Posterior vena cava (tissue), 2 donors: ENCODE data around the gene TNFRSF25. TPM values are rescaled to one million over a fixed set of nuclear protein-coding genes. Genes with fewer than 3 reads are reported as not detected.
"Not testable (repeated sequence)": the region's sequence is repeated elsewhere in the genome, so short reads cannot be mapped to it uniquely, and the experiment has no call there.

Experiments
- DNase-seq: peaks from one replicate; pipeline ENCODE4 v3.0.0-alpha.2; 2020; ENCODE audit warnings: low spot score
- intact Hi-C, 2 donors: fragments of 100-400 bp; cut with DNase I; formaldehyde crosslinking; loops; one replicate each; pipeline versions ENCODE4 v1.14.1 to v1.14.2; 2022 to 2023
- total RNA-seq, 2 donors: library from RNA; stranded (reverse); fragmentation: NEBNext Ultra II Directional; extraction: Animal tissue kit (Norgen Biotek cat#: 25700); gene quantifications; one replicate each; pipeline ENCODE4 v1.2.1, GENCODE V29; 2021
- donor health status: DM: yes; HTN: yes; CAD: no.
- donor health status: DM: yes; HTN: yes; CAD: no.

Gene TNFRSF25
- total RNA-seq, 2 donors from 2014 or later = 7.0 to 9.2 TPM

- DNase-seq = peak; percentile 78
- intact Hi-C loops = no loop called here
Observed at GRCh38 chr1:6503884-6504602, 38.1 kb upstream of the TNFRSF25 start.

GRCh38 chr1:6502000-6502891 is 36.3 kb upstream of the TNFRSF25 start:
- intact Hi-C loops = no loop called here
- peak; percentile 91 for DNase-seq

- intact Hi-C loops = no loop called here
Observed at GRCh38 chr1:6501279-6501813, 35.4 kb upstream of the TNFRSF25 start.

GRCh38 chr1:6500544-6501278 is 34.7 kb upstream of the TNFRSF25 start:
- intact Hi-C loops = no loop called here
- peak; percentile 86 for DNase-seq

More at GRCh38 chr1:6501279-6501813, 35.4 kb upstream of the TNFRSF25 start:
- no peak for DNase-seq

- no peak for DNase-seq
- intact Hi-C loops = no loop called here
Observed at GRCh38 chr1:6499296-6499695, 33.3 kb upstream of the TNFRSF25 start.

DNA sequence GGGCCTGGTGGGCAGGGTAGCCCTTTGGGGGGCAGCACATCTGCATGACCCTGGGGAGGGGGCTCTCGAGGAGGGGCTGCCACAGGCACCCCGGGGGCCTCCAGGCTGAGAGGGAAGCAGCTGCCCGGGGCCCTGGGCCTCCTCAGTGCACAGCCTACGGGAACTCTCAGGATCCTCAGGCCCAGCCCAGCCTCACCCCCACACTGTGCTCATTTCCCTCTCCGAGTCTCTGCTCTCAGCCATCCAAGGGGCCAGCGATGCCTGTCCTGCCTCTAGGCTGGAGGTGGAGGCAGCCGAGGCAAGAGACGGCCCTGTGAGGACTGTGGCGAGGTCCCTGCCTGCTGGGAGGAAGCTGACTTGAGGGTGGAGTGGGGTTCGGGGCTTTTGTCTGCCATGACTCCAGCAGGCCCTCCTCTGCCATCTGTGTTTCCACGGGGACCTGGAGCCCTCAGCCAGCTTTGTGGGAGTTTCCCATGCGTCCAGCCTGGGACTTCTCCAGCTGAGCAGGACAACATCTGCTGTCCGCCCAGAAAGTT is 32.7 kb upstream of the TNFRSF25 start:
- intact Hi-C loops = no loop called here
- no peak for DNase-seq

GRCh38 chr1:6497867-6498575 is 32.0 kb upstream of the TNFRSF25 start:
- DNase-seq = no peak

GRCh38 chr1:6497215-6497866 is 31.4 kb upstream of the TNFRSF25 start:
- intact Hi-C loops = no loop called here
- DNase-seq = no peak

More at GRCh38 chr1:6497867-6498575, 32.0 kb upstream of the TNFRSF25 start:
- intact Hi-C loops = no loop called here

GRCh38 chr1:6496890-6497214 is 30.9 kb upstream of the TNFRSF25 start:
- no peak for DNase-seq
- intact Hi-C loops = no loop called here

DNA sequence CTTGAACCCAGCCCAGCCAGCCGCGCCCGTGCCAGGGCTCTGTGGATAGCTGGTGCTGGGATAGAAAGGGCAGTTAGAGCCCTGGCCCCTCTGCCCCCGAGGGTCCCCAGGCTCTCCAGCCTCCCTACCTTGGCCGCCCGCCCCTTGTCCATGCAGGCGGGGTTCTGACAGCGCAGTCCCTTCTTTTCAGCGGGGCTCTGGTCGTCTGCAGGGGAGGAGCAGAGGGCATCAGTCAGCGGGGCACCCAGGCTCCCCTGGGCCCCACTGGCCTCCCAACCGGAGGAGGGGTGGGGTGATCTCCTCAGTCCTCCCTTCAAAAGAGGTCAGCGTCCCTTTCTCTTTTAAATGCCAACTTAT is 30.4 kb upstream of the TNFRSF25 start:
- intact Hi-C loops = no loop called here
- no peak for DNase-seq

DNA sequence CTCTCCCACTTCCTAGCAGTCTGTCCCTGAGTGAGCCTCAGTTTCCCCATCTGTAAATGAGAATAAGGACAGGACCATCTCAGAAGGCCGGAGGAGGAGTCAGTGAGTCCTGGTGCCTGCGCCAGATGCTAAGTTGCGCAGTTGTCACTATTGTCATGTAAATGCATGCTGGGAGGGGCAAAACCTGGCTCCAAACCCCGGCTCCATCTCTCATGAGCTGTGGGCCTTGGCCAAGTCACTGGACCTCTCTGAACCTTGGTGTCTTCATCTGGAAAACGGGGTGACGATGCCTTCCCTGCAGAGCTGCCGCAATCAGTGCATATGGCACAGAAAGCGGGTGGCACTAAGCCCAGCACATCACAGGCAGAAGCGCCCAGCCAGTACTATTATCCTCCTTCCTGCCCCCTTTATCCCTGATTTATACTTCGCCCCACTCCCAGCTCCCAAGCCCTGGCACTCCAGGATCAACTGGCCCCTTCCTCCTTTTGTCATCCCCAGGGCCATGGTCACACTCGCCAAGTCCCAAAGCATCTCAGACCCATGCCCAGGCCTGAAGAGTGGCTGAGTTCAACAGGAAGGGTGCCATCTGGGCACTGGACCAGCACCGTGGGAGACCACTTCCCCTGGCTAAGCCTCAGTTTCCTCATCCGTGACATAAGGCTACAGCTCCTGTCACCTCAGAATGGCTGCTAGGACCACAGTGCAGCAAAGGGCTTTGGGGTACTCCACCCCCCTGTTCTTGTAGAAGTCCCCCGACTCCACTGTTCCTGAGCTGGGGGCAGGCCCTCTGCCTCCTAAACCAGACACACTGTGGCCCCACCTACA is 29.8 kb upstream of the TNFRSF25 start:
- DNase-seq = no peak
- intact Hi-C loops = no loop called here

GRCh38 chr1:6495041-6495441 is 29.1 kb upstream of the TNFRSF25 start:
- intact Hi-C loops = no loop called here
- DNase-seq = no peak

DNA sequence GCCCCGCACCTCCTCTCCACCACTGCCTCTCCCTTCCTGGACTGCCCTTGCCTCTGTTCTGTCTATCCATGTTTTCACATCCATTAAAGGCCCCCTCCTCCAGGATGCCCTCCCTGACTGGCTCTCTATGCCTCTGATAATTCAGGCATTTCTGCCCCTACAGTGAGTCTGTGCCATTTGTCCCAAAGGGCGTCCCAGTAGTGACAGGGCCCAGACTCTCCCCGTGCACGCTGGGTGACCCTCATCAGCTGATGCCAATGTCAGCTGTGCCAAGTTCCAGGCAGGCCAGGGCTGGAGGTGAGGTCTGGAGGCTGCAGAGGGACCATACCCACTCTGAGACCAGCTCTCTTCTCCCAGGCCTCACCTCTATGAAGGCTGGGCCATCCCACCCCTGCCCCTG is 28.7 kb upstream of the TNFRSF25 start:
- intact Hi-C loops = no loop called here
- DNase-seq = no peak

GRCh38 chr1:6493834-6494223 is 27.9 kb upstream of the TNFRSF25 start:
- DNase-seq, intact Hi-C loops: not testable (repeated sequence)

DNA sequence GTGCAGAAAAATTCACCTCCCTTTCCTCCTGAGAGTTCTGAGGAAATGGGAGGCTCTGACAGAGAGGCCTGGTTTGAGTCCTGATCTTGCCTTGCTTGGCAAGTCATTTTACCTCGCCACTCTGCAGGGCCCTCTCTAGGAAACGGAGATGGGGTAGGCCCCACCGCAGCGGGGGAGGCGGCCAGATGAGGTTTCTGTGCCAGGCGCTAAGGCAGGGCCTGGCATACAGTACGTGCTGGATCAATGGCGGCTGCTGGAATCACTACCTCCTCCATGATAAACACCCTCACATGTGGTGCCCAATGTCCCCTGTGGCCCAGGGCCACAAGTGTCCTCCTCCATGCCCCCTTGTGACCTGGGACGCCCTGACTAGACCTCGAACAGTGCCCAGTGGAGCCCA is 26.0 kb upstream of the TNFRSF25 start:
- intact Hi-C loops = no loop called here
- no peak for DNase-seq

DNA sequence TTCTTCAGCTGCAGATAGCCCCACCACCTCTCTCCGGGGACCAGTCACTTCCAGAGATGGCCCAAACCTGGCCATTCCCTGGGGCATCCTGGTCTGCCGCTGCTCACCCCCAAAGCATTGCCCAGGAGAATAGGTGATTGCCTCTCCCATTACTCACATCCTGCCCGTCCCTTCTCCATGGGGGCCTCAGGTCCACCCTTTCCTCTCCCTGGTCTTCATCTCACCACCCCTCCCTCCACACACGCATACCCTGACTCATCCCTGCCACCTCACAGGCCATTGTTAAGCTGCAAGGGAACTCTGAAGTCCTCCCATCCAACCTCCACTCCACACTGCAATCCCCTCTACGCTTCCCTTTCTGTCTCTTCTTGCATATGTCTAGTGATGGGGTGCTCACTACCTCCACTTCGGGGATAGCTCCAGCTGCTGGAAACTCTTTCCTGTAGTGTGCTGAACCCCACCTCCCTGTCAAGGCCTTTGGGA is 25.5 kb upstream of the TNFRSF25 start, which contains the start of gene PLEKHG5:
PLEKHG5 (minus strand) TSS at position 188 of the 483 bp plus-strand sequence. CDS start 14,096 bp downstream, outside the sequence.
- DNase-seq = no peak
- intact Hi-C loops = no loop called here

GRCh38 chr1:6491081-6491449 is 25.1 kb upstream of the TNFRSF25 start:
- no peak for DNase-seq
- intact Hi-C loops = no loop called here
